Measurements from ENCODE around the gene LHFPL4.
"Not testable (repeated sequence)": the region's sequence is repeated elsewhere in the genome, so short reads cannot be mapped to it uniquely, and the experiment has no call there.

- TF ChIP-seq, protein P1, sequence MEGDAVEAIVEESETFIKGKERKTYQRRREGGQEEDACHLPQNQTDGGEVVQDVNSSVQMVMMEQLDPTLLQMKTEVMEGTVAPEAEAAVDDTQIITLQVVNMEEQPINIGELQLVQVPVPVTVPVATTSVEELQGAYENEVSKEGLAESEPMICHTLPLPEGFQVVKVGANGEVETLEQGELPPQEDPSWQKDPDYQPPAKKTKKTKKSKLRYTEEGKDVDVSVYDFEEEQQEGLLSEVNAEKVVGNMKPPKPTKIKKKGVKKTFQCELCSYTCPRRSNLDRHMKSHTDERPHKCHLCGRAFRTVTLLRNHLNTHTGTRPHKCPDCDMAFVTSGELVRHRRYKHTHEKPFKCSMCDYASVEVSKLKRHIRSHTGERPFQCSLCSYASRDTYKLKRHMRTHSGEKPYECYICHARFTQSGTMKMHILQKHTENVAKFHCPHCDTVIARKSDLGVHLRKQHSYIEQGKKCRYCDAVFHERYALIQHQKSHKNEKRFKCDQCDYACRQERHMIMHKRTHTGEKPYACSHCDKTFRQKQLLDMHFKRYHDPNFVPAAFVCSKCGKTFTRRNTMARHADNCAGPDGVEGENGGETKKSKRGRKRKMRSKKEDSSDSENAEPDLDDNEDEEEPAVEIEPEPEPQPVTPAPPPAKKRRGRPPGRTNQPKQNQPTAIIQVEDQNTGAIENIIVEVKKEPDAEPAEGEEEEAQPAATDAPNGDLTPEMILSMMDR (conservative IDR thresholded peaks at IDR 0.05; ENCODE audit: low read depth, low read length) = not testable (repeated sequence)
- not testable (repeated sequence) for TF ChIP-seq EZH2 (IDR thresholded peaks at IDR 0.05; ENCODE audit: borderline replicate concordance, low read depth, low read length, poor library complexity, severe bottlenecking)
Observed at GRCh38 chr3:9560056-9560455, 6.4 kb upstream of the LHFPL4 start.

Data from A673 (cell line).